Lower leg skin (tissue), 3 donors: ENCODE results near the gene TULP1.

Experiments
- POLR2A ChIP-seq, 2 donors: fragments of 450-650 bp; IDR thresholded peaks; one replicate each; pipeline ENCODE4 v1.6.1; 2016 to 2017; ENCODE audit warnings: antibody characterized with exemption in 2 of 2, mild to moderate bottlenecking in 1 of 2, moderate library complexity in 1 of 2
- TF ChIP-seq, protein P1 (sequence below), 3 donors: fragments of 450-650 bp; IDR thresholded peaks; one replicate each; pipeline ENCODE4 v1.5.1; 2016; ENCODE audit warnings: antibody characterized with exemption in 3 of 3, mild to moderate bottlenecking in 3 of 3, moderate library complexity in 2 of 3

DNA sequence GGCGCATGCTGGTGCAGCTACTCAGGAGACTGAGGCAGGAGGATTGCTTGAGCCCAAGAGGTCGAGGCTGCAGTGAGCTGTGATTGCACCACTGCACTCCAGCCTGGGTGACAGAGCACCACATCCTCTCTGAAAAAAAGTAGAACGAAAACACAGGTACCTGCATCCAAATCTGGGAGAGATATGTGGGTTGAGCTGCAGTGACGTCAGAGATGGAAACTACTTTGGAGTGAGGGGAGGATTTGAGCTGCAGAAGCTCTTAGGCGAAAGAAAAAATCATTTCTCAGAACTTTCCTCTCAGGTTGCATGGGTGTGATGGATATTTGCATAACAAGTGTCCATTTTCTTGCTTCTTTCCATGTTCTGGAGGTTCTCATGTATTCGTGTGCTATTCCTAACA is 4.0 kb upstream of the TULP1 start:
- TF ChIP-seq, protein P1, sequence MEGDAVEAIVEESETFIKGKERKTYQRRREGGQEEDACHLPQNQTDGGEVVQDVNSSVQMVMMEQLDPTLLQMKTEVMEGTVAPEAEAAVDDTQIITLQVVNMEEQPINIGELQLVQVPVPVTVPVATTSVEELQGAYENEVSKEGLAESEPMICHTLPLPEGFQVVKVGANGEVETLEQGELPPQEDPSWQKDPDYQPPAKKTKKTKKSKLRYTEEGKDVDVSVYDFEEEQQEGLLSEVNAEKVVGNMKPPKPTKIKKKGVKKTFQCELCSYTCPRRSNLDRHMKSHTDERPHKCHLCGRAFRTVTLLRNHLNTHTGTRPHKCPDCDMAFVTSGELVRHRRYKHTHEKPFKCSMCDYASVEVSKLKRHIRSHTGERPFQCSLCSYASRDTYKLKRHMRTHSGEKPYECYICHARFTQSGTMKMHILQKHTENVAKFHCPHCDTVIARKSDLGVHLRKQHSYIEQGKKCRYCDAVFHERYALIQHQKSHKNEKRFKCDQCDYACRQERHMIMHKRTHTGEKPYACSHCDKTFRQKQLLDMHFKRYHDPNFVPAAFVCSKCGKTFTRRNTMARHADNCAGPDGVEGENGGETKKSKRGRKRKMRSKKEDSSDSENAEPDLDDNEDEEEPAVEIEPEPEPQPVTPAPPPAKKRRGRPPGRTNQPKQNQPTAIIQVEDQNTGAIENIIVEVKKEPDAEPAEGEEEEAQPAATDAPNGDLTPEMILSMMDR (IDR thresholded peaks at IDR 0.05), result no peak
- no peak for TF ChIP-seq POLR2A (IDR thresholded peaks at IDR 0.05)
